B cell (primary cell): ENCODE data around the gene PCGF3. TPM values are rescaled to one million over a fixed set of nuclear protein-coding genes. Genes with fewer than 3 reads are reported as not detected.
A peak's percentile ranks its signal among the peaks of the same experiment; 100 is the strongest.

ENCODE experiments used
- ATAC-seq: fragments of 200-7000 bp; cut with Tn5 transposase; one replicate; pipeline ENCODE4 v1.10.0; 2021; ENCODE audit warnings: low read depth, mild to moderate bottlenecking, moderate number of reproducible peaks, moderate library complexity
- CTCF ChIA-PET: fragments of 350-600 bp; sonication (Branson Sonifier 250); formaldehyde crosslinking; loops from one replicate; lab custom pipeline; 2021; ENCODE audit warnings: antibody characterized with exemption, inconsistent platforms; lab: Charles Lee
- POLR2A ChIA-PET: fragments of 350-600 bp; sonication (Branson Sonifier 250); formaldehyde crosslinking; loops from one replicate; lab custom pipeline; 2021; ENCODE audit warnings: antibody characterized with exemption; lab: Charles Lee
- DNase-seq: peaks from one replicate; pipeline ENCODE4 v3.0.0; 2013
- H2AFZ ChIP-seq: 2 replicates; pipeline ENCODE4 v1.6.1; 2012; ENCODE audit warnings: mild to moderate bottlenecking, low read depth, low read length; ENCODE audit not compliant: insufficient read depth, poor library complexity, severe bottlenecking
- H3K27ac ChIP-seq, 2 donors: 1 replicate in 1 of 2; 2 replicates in 1 of 2; pipeline ENCODE4 v1.5.1; 2012 to 2013; ENCODE audit warnings: low read length in 2 of 2, mild to moderate bottlenecking in 2 of 2, moderate library complexity in 1 of 2
- H3K27me3 ChIP-seq, 4 experiments: fragments of 200-600 bp in 1 of 4; sonication (generic) in 1 of 4; replicated peaks in 1 of 4; 1 replicate in 2 of 4; 2 replicates in 2 of 4; pipeline versions ENCODE4 v1.6.1 to v1.7.0; 2013 to 2016; ENCODE audit warnings: low read length in 3 of 4, mild to moderate bottlenecking in 2 of 4, mixed read lengths in 1 of 4, moderate library complexity in 1 of 4; ENCODE audit not compliant: insufficient read depth in 4 of 4, control insufficient read depth in 3 of 4; ENCODE audit errors: control extremely low read depth in 1 of 4
- H3K36me3 ChIP-seq, 2 experiments: replicated peaks in 1 of 2; 1 replicate in 1 of 2; 2 replicates in 1 of 2; pipeline versions ENCODE4 v1.6.1 to v1.7.1; 2013; ENCODE audit warnings: low read length in 1 of 2; ENCODE audit not compliant: insufficient read depth in 2 of 2, control insufficient read depth in 1 of 2; ENCODE audit errors: control extremely low read depth in 1 of 2, extremely low read depth in 1 of 2
- H3K4me1 ChIP-seq, 2 donors: fragments of 200-600 bp in 1 of 2; sonication (generic) in 1 of 2; 1 replicate in 1 of 2; 2 replicates in 1 of 2; pipeline versions ENCODE4 v1.5.1 to v1.6.1; 2013 to 2017; ENCODE audit warnings: low read length in 2 of 2; ENCODE audit not compliant: control insufficient read depth in 2 of 2, insufficient read depth in 2 of 2
- H3K4me2 ChIP-seq: replicated peaks from 2 replicates; pipeline ENCODE3; 2012; ENCODE audit warnings: mild to moderate bottlenecking, low read depth, low read length; ENCODE audit not compliant: poor library complexity, severe bottlenecking
- H3K4me3 ChIP-seq, 5 experiments: fragments of 200-600 bp in 1 of 5; sonication (generic) in 1 of 5; 1 replicate in 3 of 5; 2 replicates in 2 of 5; pipeline versions ENCODE4 v1.5.1 to v1.7.0; 2011 to 2016; ENCODE audit warnings: low read length in 4 of 5, mild to moderate bottlenecking in 4 of 5, low read depth in 2 of 5, control low read depth in 1 of 5, moderate library complexity in 1 of 5; ENCODE audit not compliant: insufficient read depth in 1 of 5; ENCODE audit errors: control extremely low read depth in 1 of 5, extremely low read depth in 1 of 5
- H3K79me2 ChIP-seq: fragments of 200-600 bp; sonication (generic); one replicate; pipeline ENCODE4 v1.6.0; 2016; ENCODE audit warnings: low read length; ENCODE audit not compliant: control insufficient read depth, insufficient read depth
- H3K9ac ChIP-seq: fragments of 200-600 bp; sonication (generic); 2 replicates; pipeline ENCODE4 v1.6.1; 2017; ENCODE audit warnings: mild to moderate bottlenecking, low read length, moderate library complexity
- H3K9me3 ChIP-seq, 3 donors: one replicate each; pipeline versions ENCODE4 v1.6.1 to v1.7.1; 2013; ENCODE audit warnings: low read length in 2 of 3; ENCODE audit not compliant: control insufficient read depth in 2 of 3, insufficient read depth in 1 of 3; ENCODE audit errors: control extremely low read depth in 1 of 3
- H4K20me1 ChIP-seq: 2 replicates; pipeline ENCODE4 v1.6.0; 2012; ENCODE audit warnings: mild to moderate bottlenecking, low read length; ENCODE audit not compliant: insufficient read depth, control insufficient read depth, poor library complexity, severe bottlenecking
- H3K27ac Mint-ChIP-seq: one replicate; pipeline ENCODE4 v1.8.0; 2021; ENCODE audit warnings: mixed read lengths
- H3K27me3 Mint-ChIP-seq: one replicate; pipeline ENCODE4 v1.8.0; 2021; ENCODE audit warnings: mixed read lengths
- H3K4me1 Mint-ChIP-seq: one replicate; pipeline ENCODE4 v1.8.0; 2021; ENCODE audit warnings: mixed read lengths
- H3K4me3 Mint-ChIP-seq: one replicate; pipeline ENCODE4 v1.8.0; 2021; ENCODE audit warnings: mixed read lengths
- H3K9me3 Mint-ChIP-seq: one replicate; pipeline ENCODE4 v1.8.0; 2022; ENCODE audit warnings: mixed read lengths; ENCODE audit not compliant: insufficient read depth
- EZH2 ChIP-seq: IDR thresholded peaks from 2 replicates; pipeline ENCODE4 v1.6.1; 2012; ENCODE audit warnings: borderline replicate concordance, low read depth, mild to moderate bottlenecking, moderate library complexity, low read length; ENCODE audit not compliant: insufficient read depth, poor library complexity, severe bottlenecking
- WGBS: methylation state at CpG from one replicate; pipeline ENCODE4 v1.1.5; 2013; ENCODE audit warnings: missing lambda C conversion rate; ENCODE audit not compliant: insufficient coverage; 5-methylcytosine and 5-hydroxymethylcytosine counted together
- intact Hi-C: fragments of 100-400 bp; cut with micrococcal nuclease; formaldehyde crosslinking; loops from one replicate; pipeline ENCODE4 v1.10.0; 2022
- polyA plus RNA-seq: library from polyadenylated mRNA; depleted of rRNA; stranded (reverse); fragments of >200 nt; gene quantifications from 2 replicates; pipeline ENCODE4 v1.2.3, GENCODE V29; 2012
- total RNA-seq, 2 donors: library from RNA; stranded (reverse); fragments of 120-200 nt in 1 of 2; gene quantifications; 1 replicate in 1 of 2; 2 replicates in 1 of 2; pipeline versions ENCODE4 v1.2.3 to v1.2.4, GENCODE V29; 2013 to 2022
- TF ChIP-seq, protein P1 (sequence below): fragments of 200-600 bp; IDR thresholded peaks from one replicate; pipeline ENCODE4 v1.8.0; 2022; ENCODE audit warnings: antibody characterized with exemption, mild to moderate bottlenecking

The PCGF3 gene
- total and polyA plus RNA-seq, 2 donors (not counting 1 experiment from before 2014, with no cell fraction given) = 65.7 to 90.3 TPM

DNA sequence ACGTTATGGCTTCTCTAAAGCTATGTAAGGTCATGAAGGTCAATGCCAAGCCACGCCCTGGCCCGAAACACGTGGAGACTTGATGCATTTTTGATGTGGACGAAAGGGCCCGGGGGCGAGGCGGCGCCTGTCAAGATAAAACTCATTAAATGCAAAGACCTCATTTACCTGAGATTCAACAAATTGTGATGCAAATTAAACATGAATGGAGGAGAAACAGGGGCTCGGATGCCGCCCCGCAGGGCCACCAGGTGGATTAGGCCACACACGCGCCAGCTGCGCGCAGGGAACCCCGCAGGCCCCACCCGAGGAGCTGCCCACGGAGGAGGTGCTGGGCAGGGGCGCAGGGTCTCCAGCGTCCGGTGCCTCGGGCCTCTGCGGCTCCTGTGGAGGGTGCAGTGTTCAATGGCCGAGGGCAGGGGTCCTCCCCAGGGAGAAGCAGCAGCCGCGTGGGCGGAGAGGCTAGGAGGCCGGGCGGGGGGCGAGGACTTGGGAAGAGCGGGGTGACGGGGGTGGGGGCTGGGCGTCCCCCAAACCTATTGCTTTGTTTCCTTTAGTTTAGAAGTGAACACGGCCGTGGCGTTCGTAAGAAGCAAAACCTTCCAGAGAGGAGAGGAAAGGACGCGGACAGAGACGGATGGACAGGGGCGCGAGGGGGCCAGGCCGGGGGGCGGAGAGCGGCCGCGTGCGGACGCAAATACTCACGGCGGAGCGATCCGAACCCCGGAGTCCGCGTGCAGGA, 79.9 kb downstream of the PCGF3 start:
- peak overlapping the region; percentile 71 for H3K4me3 Mint-ChIP-seq
- peak overlapping the region in 1 of 5 experiments; percentile 7 for H3K4me3 ChIP-seq
- WGBS = 5% methylated on average over 49 of the region's 57 CpGs
- no peaks in the 10 kb centered on the region for H3K9me3 Mint-ChIP-seq
- peak overlapping the region; percentile 66 for H3K4me2 ChIP-seq
- H3K27me3 ChIP-seq = peaks cover 0 to 45% (median 14%) of the 10 kb centered on the region in 4 experiments
- H3K36me3 ChIP-seq = no peaks in the 10 kb centered on the region
- H4K20me1 ChIP-seq = peaks cover 5% of the 10 kb centered on the region
- intact Hi-C loops = no loop called here
- ATAC-seq = no peak
- peaks cover 24% of the 10 kb centered on the region for H3K27me3 Mint-ChIP-seq
- H3K4me1 ChIP-seq = peaks cover 31 to 33% of the 10 kb centered on the region in 2 donors
- peaks cover 27% of the 10 kb centered on the region for H3K4me1 Mint-ChIP-seq
- peak overlapping the region; percentile 23 for H3K9ac ChIP-seq
- H3K27ac ChIP-seq = no peak overlapping the region
- H3K27ac Mint-ChIP-seq = no peak overlapping the region
- peak overlapping the region; percentile 42 for H2AFZ ChIP-seq
- peak; percentile 83 for TF ChIP-seq EZH2
- TF ChIP-seq, protein P1, sequence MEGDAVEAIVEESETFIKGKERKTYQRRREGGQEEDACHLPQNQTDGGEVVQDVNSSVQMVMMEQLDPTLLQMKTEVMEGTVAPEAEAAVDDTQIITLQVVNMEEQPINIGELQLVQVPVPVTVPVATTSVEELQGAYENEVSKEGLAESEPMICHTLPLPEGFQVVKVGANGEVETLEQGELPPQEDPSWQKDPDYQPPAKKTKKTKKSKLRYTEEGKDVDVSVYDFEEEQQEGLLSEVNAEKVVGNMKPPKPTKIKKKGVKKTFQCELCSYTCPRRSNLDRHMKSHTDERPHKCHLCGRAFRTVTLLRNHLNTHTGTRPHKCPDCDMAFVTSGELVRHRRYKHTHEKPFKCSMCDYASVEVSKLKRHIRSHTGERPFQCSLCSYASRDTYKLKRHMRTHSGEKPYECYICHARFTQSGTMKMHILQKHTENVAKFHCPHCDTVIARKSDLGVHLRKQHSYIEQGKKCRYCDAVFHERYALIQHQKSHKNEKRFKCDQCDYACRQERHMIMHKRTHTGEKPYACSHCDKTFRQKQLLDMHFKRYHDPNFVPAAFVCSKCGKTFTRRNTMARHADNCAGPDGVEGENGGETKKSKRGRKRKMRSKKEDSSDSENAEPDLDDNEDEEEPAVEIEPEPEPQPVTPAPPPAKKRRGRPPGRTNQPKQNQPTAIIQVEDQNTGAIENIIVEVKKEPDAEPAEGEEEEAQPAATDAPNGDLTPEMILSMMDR = no peak
- POLR2A ChIA-PET = no interaction called here
- CTCF ChIA-PET = no interaction called here
- DNase-seq = peak; percentile 39
- H3K9me3 ChIP-seq = peaks cover 0 to 19% (median 0%) of the 10 kb centered on the region in 3 donors
- H3K79me2 ChIP-seq = peaks cover 15% of the 10 kb centered on the region

DNA sequence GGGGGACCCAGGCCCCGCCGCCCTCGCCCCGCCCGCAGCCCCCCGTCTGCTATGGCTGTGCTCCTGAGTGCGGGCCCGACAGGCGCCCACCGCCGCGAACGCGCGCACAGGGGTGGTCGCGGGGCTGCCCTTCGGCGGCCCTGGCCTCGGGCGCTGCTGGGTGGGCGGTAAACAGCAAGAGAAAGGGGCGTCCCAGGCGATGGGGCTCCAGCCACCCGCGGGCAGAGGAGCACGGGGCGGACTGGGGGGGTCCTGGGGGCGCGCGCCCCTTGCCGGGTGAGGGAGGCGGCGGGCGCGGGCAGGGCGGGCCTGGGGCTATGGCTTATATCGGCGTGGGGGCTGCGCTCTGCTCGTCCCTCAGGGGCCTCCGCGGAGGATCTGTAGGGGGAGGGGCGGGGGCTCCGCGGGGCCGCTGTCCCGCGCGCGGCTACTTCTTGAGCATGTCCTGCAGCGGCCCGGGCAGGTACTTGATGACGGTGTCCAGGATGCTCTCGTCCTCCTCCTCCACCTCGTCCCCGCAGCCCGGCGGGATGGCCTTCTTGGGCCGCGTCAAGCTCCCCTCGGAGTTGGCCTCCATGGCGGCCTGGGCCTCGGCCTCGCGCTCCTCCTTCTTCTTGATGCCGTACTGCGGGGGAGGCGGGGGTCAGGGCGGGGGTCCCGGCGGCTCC, 80.6 kb downstream of the PCGF3 start:
- H3K4me3 ChIP-seq = peak overlapping the region in 1 of 5 experiments; percentile 24
- ChIA-PET POLR2A (no interaction called here), CTCF (no interaction called here)
- ATAC-seq (no peak), DNase-seq (no peak)
- peaks cover 24 to 28% of the 10 kb centered on the region in 2 donors for H3K4me1 ChIP-seq
- no peaks in the 10 kb centered on the region for H3K36me3 ChIP-seq
- H2AFZ ChIP-seq = peak overlapping the region; percentile 42
- intact Hi-C loops = no loop called here
- H3K9me3 ChIP-seq = peaks cover 0 to 17% (median 0%) of the 10 kb centered on the region in 3 donors
- peaks cover 24% of the 10 kb centered on the region for H3K4me1 Mint-ChIP-seq
- H4K20me1 ChIP-seq = no peaks in the 10 kb centered on the region
- H3K9ac ChIP-seq = peak overlapping the region; percentile 23
- H3K4me3 Mint-ChIP-seq = no peak overlapping the region
- H3K27me3 Mint-ChIP-seq = peaks cover 29% of the 10 kb centered on the region
- peaks cover 0 to 45% (median 14%) of the 10 kb centered on the region in 4 experiments for H3K27me3 ChIP-seq
- TF ChIP-seq, protein P1 = no peak
- no peak for TF ChIP-seq EZH2
- H3K79me2 ChIP-seq = peaks cover 8% of the 10 kb centered on the region
- WGBS = 4% methylated on average over 63 of the region's 72 CpGs
- H3K4me2 ChIP-seq = peak overlapping the region; percentile 66
- no peak overlapping the region for H3K27ac Mint-ChIP-seq
- no peak overlapping the region for H3K27ac ChIP-seq
- no peaks in the 10 kb centered on the region for H3K9me3 Mint-ChIP-seq
